Nephron progenitor cell (in vitro differentiated cells): ENCODE results near the gene RBM45.

ENCODE experiments used
- DNase-seq: peaks from one replicate; pipeline ENCODE4 v3.0.0; 2021
- H3K27ac Mint-ChIP-seq: 2 replicates; pipeline ENCODE4 v1.8.0; 2021; ENCODE audit warnings: mild to moderate bottlenecking, moderate library complexity, mixed read lengths
- H3K27me3 Mint-ChIP-seq: 2 replicates; pipeline ENCODE4 v1.8.0; 2021; ENCODE audit warnings: mild to moderate bottlenecking, low read depth, mixed read lengths; ENCODE audit not compliant: poor library complexity
- H3K36me3 Mint-ChIP-seq: 2 replicates; pipeline ENCODE4 v1.8.0; 2021; ENCODE audit warnings: low read depth, mixed read lengths
- H3K4me1 Mint-ChIP-seq: 2 replicates; pipeline ENCODE4 v1.8.0; 2021; ENCODE audit warnings: mixed read lengths
- H3K4me3 Mint-ChIP-seq: 2 replicates; pipeline ENCODE4 v1.8.0; 2021; ENCODE audit warnings: mild to moderate bottlenecking, moderate library complexity, mixed read lengths
- H3K9me3 Mint-ChIP-seq: 2 replicates; pipeline ENCODE4 v1.8.0; 2021; ENCODE audit warnings: mild to moderate bottlenecking, moderate library complexity, mixed read lengths
- TF ChIP-seq, protein P1 (sequence below): fragments of 200-600 bp; sonication (generic); IDR thresholded peaks from 2 replicates; pipeline ENCODE4 v1.5.0; 2021; ENCODE audit warnings: antibody characterized with exemption

RBM45 gene

GRCh38 chr2:178177066-178177679 lies 64.9 kb downstream of the RBM45 start:
- H3K9me3 Mint-ChIP-seq, result no peaks in the 10 kb centered on the region
- no peaks in the 10 kb centered on the region for H3K4me1 Mint-ChIP-seq
- DNase-seq, result no peak
- H3K27ac Mint-ChIP-seq, result no peak overlapping the region
- peaks cover 4% of the 10 kb centered on the region for H3K27me3 Mint-ChIP-seq
- no peaks in the 10 kb centered on the region for H3K36me3 Mint-ChIP-seq
- no peak overlapping the region for H3K4me3 Mint-ChIP-seq
- TF ChIP-seq, protein P1, sequence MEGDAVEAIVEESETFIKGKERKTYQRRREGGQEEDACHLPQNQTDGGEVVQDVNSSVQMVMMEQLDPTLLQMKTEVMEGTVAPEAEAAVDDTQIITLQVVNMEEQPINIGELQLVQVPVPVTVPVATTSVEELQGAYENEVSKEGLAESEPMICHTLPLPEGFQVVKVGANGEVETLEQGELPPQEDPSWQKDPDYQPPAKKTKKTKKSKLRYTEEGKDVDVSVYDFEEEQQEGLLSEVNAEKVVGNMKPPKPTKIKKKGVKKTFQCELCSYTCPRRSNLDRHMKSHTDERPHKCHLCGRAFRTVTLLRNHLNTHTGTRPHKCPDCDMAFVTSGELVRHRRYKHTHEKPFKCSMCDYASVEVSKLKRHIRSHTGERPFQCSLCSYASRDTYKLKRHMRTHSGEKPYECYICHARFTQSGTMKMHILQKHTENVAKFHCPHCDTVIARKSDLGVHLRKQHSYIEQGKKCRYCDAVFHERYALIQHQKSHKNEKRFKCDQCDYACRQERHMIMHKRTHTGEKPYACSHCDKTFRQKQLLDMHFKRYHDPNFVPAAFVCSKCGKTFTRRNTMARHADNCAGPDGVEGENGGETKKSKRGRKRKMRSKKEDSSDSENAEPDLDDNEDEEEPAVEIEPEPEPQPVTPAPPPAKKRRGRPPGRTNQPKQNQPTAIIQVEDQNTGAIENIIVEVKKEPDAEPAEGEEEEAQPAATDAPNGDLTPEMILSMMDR, result no peak
